SK-N-MC (cell line): ENCODE measurements around the gene ZMYND8.
"Not testable (repeated sequence)": the region's sequence is repeated elsewhere in the genome, so short reads cannot be mapped to it uniquely, and the experiment has no call there.

Experiments
- DNase-seq: peaks from one replicate; pipeline ENCODE4 v3.0.0-alpha.2; 2011; ENCODE audit warnings: low read depth, low spot score
- H3K27ac ChIP-seq: fragments of 200-600 bp; sonication (generic); 2 replicates; pipeline ENCODE4 v1.5.1; 2016; ENCODE audit warnings: mixed run types
- H3K36me3 ChIP-seq: fragments of 200-600 bp; sonication (generic); 2 replicates; pipeline ENCODE4 v1.6.1; 2017; ENCODE audit warnings: antibody characterized with exemption, low read length, mixed read lengths; ENCODE audit not compliant: insufficient read depth
- H3K4me3 ChIP-seq: fragments of 200-600 bp; sonication (generic); 2 replicates; pipeline ENCODE4 v1.5.1; 2016
- H3K9ac ChIP-seq: fragments of 200-600 bp; sonication (generic); 2 replicates; pipeline ENCODE4 v1.8.0; 2017; ENCODE audit warnings: mixed run types, mixed read lengths; ENCODE audit not compliant: insufficient read length
- H3K9me3 ChIP-seq: fragments of 200-600 bp; sonication (generic); 2 replicates; pipeline ENCODE4 v1.6.1; 2017; ENCODE audit warnings: low read depth, mild to moderate bottlenecking, antibody characterized with exemption, low read length, moderate library complexity, mixed read lengths
- EZH2 ChIP-seq: fragments of 200-600 bp; sonication (generic); IDR thresholded peaks from one replicate; pipeline ENCODE4 v1.6.1; 2017; ENCODE audit warnings: antibody characterized with exemption
- FOXP2 ChIP-seq: optimal IDR thresholded peaks from 2 replicates; pipeline ENCODE3; 2011; ENCODE audit warnings: mild to moderate bottlenecking, moderate library complexity; ENCODE audit not compliant: insufficient read depth; ENCODE audit errors: extremely low read length, control extremely low read depth
- POLR2AphosphoS5 ChIP-seq: IDR thresholded peaks from 2 replicates; pipeline ENCODE4 v1.6.1; 2012; ENCODE audit warnings: mild to moderate bottlenecking, low read depth, low read length, borderline replicate concordance

ZMYND8 gene

DNA sequence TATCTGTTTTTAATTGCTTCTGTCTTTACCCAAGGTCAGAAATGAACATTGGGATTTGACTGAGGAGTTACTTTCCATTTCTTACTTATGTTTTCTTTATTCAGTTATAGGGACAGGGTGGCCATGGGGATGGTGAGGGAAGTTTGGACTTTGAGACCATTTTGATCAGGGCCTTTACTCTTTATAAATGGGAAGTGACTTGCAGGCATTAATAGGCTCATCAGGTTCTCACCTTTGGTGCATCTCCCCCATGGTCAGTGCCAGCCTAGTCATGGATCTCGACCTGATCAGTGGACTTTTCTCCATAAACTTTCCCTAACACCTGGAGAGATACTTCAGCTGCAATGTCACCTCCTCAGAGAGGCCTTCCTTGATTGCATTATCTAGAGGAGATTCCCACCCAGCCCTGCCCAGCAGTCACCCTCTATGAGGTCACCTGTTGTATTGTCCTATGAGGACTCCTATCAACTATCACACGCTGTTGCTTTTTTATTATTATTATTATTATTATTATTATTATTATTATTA lies 16.8 kb upstream of the ZMYND8 start:
- H3K27ac ChIP-seq, result no peak overlapping the region
- TF ChIP-seq POLR2AphosphoS5 (no peak), FOXP2 (no peak), EZH2 (no peak)
- no peak overlapping the region for H3K4me3 ChIP-seq
- H3K9ac ChIP-seq, result no peak overlapping the region
- DNase-seq, result no peak
- no peaks in the 10 kb centered on the region for H3K36me3 ChIP-seq
- H3K9me3 ChIP-seq, result no peaks in the 10 kb centered on the region

DNA sequence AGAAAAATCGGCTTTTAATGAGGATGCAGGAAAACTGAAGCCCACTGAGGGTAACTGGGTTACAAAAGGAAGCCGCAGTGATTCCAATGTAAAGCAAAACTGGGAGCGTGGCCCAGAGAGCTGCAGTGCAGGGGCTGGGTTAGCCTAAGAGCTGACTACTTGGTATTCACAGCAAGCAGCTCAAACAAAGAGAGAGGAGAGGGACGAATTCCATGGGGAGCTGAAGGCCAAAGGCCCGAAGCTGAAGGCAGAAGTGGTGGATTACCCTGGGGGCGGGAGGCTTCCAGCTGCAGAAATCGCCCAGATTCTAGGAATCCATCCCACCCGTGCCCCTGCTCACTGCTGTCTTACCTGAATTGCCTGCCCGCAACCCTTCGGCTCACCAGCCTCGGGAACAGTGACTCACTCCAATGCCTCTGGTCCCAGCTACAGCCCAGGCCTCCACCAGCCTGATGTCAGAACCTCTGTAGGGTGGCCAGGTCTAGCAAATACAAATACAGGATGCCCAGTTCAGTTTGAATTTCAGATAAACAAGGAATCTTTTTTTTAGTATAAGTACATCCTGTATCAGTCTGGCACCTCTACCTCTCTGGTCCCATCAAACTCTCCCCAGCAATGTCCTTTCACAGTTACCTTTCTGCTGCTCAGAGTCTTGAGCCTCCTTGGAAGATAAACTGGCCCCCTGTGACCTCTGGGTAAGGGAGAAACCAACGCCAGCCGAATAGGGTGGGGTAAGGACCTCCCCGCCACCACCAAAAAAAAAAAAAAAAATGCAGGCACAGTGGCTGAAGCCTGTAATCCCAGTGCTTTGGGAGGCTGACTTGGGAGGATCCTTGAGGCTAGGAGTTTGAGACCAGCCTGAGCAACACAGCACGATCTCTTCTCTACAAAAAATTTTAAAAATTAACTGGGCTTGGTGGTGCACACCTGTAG lies 14.6 kb upstream of the ZMYND8 start:
- H3K9ac ChIP-seq, result no peak overlapping the region
- H3K36me3 ChIP-seq, result no peaks in the 10 kb centered on the region
- TF ChIP-seq FOXP2, result no peak
- no peak for TF ChIP-seq EZH2
- no peak for TF ChIP-seq POLR2AphosphoS5
- no peak overlapping the region for H3K27ac ChIP-seq
- no peak overlapping the region for H3K4me3 ChIP-seq
- no peaks in the 10 kb centered on the region for H3K9me3 ChIP-seq
- DNase-seq, result no peak

DNA sequence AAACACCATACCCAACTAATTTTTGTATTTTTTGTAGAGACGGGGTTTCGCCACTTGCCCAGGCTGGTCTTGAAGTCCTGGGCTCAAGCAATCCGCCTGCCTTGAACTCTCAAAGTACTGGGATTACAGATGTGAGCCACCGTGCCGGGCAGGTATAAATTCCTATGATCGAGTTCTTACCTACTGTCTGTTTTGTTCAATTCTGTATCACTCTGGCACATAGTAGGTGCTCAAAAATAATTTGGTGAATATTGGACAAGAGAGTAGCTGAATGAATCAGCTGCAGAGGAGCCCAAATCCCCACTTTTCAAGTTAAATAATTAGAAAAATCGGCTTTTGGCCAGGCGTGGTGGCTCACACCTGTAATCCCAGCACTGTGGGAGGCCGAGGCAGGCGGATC lies 13.7 kb upstream of the ZMYND8 start:
- no peaks in the 10 kb centered on the region for H3K36me3 ChIP-seq

DNA sequence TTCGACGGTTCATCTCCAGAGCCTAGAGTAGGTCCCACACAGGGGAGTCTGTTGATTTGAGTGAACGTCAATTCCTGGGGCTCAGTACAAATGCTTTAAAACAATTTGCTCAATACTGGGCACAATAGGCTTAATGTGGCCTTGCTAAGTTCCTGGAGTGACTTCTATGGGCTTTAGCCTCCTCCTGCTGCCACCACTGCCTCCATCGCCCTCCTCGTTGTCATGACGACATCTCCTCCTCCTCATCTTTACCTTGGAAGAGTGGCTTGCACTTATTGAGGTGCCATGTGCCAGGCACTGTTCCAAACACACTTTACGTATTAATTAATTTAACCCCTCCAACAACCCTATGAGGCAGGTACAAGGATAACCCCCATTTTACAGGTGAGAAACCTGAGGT lies 11.8 kb upstream of the ZMYND8 start:
- no peak overlapping the region for H3K27ac ChIP-seq
- H3K36me3 ChIP-seq, result no peaks in the 10 kb centered on the region
- H3K9me3 ChIP-seq, result no peaks in the 10 kb centered on the region
- H3K4me3 ChIP-seq, result no peak overlapping the region
- no peak overlapping the region for H3K9ac ChIP-seq
- TF ChIP-seq POLR2AphosphoS5 (no peak), EZH2 (no peak), FOXP2 (no peak)
- DNase-seq, result no peak

More for the DNA sequence above, 13.7 kb upstream of the ZMYND8 start:
- H3K4me3 ChIP-seq, result no peak overlapping the region
- TF ChIP-seq EZH2 (no peak), FOXP2 (no peak), POLR2AphosphoS5 (no peak)
- DNase-seq, result no peak
- no peak overlapping the region for H3K9ac ChIP-seq
- H3K9me3 ChIP-seq, result no peaks in the 10 kb centered on the region
- H3K27ac ChIP-seq, result no peak overlapping the region

DNA sequence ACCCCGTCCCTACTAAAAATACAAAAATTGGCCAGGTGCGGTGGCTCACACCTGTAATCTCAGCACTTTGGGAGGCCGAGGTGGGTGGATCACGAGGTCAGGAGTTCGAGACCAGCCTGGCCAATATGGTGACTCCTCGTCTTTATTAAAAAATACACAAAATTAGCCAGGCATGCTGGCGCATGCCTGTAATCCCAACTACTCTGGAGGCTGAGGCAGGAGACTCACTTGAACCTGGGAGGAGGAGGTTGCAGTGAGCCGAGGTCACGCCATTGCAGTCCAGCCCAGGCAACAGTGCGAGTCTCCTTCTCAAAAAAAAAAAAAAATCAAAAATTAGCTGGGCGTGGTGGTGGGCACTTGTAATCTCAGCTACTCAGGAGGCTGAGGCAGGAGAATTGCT lies 9.8 kb upstream of the ZMYND8 start:
- not testable (repeated sequence) for H3K36me3 ChIP-seq, H3K9ac ChIP-seq, DNase-seq, H3K4me3 ChIP-seq, H3K27ac ChIP-seq, H3K9me3 ChIP-seq

DNA sequence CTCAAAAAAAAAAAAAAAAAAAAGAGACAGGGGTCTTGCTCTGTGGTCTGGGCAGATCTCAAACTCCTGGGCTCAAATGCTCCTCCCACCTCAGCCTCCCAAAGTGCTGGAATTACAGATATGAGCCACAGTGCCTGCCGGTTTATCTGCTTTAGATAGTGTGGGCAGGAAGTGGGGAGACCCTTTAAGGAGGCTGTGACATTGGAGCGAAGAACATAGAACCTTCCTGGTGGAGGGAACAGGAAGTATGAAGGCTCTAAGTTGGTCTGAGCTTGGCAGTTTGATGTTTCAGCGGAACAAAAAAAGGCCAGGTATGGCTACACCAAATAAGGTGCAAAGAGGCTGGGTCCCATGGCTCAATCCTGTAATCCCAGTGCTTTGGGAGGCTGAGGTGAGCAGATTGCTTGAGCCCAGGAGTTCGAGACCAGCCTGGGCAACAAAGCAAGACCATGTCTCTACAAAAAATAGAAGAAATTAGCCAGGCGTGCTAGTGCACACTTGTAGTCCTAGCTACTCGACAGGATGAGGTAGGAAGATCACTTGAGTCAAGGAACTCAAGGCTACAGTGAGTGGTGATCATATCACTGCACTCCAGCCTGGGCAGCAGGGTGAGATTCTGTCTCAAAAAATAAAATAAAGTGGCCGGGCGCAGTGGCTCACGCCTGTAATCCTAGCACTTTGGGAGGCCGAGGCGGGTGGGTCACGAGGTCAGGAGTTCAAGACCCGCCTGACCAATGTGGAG lies 8.7 kb upstream of the ZMYND8 start:
- H3K9me3 ChIP-seq, result no peaks in the 10 kb centered on the region
- H3K27ac ChIP-seq, result no peak overlapping the region
- no peak for TF ChIP-seq FOXP2
- no peak overlapping the region for H3K4me3 ChIP-seq
- DNase-seq, result no peak
- H3K9ac ChIP-seq, result no peak overlapping the region
- H3K36me3 ChIP-seq, result no peaks in the 10 kb centered on the region

DNA sequence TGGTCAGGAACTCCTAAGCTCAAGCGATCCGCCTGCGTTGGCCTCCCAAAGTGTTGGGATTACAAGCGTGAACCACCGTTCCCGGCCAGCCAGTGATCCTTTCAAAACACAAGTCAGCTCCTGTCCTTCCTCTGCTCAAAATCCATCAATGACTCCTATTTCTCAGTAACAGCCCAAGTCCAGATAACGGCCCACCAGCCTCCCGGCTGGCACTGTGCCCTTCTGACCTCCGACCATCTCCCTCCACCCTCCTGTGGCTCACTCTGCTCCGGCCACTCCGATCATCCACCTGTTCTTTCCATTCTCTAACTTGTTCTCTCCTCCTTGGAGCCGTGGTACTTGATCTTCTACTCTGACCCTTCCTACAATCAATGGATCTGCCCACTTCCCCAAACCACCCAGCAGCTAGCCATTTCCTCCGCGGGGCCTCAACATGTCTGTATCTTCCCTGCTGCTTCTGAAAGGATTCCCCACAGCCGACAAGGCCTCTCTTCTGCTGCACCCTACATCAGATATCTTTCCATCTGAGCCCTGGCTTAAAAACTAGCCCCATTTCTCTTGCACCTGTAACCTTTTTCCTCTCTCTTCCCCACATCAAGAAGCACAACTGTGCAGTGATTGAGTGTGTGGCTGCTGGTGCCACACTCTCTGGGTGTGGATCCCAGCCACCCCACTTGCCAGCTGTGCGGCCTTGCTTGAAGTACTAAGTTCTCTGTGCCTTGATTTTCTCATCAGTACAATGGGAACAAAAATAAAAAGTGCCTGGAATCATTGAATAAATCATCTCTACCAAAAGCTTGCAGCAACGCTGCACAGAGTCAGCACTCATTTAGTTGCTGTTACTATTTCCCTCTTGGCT lies 6.1 kb upstream of the ZMYND8 start:
- H3K4me3 ChIP-seq, result no peak overlapping the region
- H3K9me3 ChIP-seq, result no peaks in the 10 kb centered on the region
- no peaks in the 10 kb centered on the region for H3K36me3 ChIP-seq
- H3K27ac ChIP-seq, result no peak overlapping the region
- TF ChIP-seq EZH2 (no peak), POLR2AphosphoS5 (no peak), FOXP2 (no peak)
- H3K9ac ChIP-seq, result no peak overlapping the region
- DNase-seq, result no peak
